SKM-1 treated with dmso at 0.1 percent for 144 hours (cell line): ENCODE measurements around the gene C1QTNF5.

ENCODE experiments used
- DNase-seq: peaks from one replicate; lab custom pipeline; 2025; ENCODE audit not compliant: unreplicated experiment; lab: John Stamatoyannopoulos, UW

C1QTNF5 gene

DNA sequence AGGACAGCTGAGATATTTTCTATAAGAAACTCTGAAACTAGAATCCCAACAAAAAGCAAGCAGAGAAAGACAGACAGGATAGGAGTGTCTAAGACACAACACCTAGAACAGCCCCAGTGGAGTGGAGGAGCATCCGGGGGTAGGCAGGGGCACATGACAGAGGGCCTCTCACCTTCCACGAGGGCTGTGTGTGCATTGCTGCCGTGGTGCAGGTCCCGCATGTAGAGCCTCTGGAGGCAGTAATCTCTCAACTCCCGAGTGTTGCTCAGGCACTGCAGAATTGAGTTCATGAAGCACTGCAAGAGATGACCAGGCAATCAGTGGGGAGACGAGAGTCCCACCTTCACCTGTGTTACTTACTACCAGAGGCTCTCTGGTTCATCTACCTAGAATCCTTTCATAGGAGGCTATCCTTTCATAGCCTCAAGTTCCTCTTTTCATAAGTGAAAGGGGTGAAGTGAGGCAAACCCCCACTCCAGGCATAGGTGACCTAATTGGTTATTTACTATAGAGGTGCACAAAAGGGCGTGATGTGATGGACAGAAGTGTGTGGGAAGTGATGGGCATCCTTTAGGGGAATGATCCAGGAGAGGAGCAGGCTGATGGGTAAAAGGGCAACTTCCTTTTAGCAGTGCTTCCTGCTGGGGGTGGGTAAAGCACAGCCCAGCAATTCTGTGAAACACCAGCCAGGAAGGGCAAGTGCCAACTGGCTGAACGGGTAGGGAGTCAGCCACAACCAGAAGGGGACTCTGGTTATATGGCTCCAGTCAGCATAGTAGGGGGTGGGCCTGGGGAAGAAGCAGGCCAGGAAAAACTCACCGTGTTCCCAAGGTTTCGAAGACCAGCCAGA is 18.9 kb upstream of the C1QTNF5 start:
- no peak for DNase-seq

GRCh38 chr11:119357074-119357473 is 16.4 kb upstream of the C1QTNF5 start:
- DNase-seq = no peak

- DNase-seq = no peak
These were observed 15.8 kb upstream of the C1QTNF5 start for GRCh38 chr11:119356349-119357031.

GRCh38 chr11:119355091-119355843 is 14.6 kb upstream of the C1QTNF5 start:
- no peak for DNase-seq

- no peak for DNase-seq
These were observed 12.2 kb upstream of the C1QTNF5 start for GRCh38 chr11:119352857-119353260.

- no peak for DNase-seq
These were observed 10.5 kb upstream of the C1QTNF5 start for GRCh38 chr11:119351232-119351631.

- no peak for DNase-seq
These were observed 9.6 kb upstream of the C1QTNF5 start for GRCh38 chr11:119350302-119350701.

- DNase-seq = no peak
These were observed 7.4 kb upstream of the C1QTNF5 start for GRCh38 chr11:119347940-119348605.

- no peak for DNase-seq
These were observed 6.6 kb upstream of the C1QTNF5 start for GRCh38 chr11:119347242-119347641.

DNA sequence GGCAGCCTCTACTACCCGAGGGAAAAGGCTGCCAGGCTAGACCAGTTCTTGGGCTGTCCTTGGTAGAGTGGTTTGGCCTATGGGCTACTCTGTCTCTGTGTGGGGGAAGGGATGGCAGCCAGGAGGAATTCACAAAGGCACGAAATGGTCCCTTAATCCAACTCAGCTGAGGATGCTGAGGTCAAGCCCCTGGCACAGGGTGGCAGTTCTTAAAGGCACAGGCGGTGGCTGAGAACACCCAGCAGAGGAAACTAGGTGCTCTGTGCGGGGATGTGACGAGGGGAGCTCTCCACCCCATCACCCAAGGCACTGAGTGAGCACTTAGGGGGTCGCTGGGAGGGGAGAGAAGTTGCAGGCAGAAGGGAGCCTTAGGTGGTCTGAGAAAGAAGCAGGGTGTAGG is 5.9 kb upstream of the C1QTNF5 start, which contains the start of gene MFRP:
TSS of gene MFRP (minus strand) at position 101 of the 400 bp plus-strand sequence. CDS start 192 bp downstream, outside the sequence.
- no peak for DNase-seq

DNA sequence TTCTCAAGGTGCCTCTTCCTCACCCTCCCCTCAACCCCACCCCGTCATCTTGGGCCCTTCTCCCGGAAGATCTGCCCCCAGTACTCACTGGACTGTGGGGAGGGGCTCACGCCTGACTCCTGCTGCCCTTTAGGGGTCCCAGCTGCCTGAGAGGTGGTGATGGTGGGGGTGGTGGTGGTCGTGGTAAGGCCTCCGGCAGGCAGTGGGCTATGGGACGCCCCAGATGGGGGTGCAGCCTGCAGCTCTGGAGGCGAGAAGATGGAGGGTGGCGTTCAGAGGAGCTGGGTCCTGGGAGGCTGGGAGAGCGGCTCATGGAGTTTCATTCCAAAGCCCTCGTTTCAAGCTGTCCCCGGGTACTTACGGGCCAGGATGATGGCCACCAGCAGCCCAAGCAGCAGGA is 5.0 kb upstream of the C1QTNF5 start:
- no peak for DNase-seq

DNA sequence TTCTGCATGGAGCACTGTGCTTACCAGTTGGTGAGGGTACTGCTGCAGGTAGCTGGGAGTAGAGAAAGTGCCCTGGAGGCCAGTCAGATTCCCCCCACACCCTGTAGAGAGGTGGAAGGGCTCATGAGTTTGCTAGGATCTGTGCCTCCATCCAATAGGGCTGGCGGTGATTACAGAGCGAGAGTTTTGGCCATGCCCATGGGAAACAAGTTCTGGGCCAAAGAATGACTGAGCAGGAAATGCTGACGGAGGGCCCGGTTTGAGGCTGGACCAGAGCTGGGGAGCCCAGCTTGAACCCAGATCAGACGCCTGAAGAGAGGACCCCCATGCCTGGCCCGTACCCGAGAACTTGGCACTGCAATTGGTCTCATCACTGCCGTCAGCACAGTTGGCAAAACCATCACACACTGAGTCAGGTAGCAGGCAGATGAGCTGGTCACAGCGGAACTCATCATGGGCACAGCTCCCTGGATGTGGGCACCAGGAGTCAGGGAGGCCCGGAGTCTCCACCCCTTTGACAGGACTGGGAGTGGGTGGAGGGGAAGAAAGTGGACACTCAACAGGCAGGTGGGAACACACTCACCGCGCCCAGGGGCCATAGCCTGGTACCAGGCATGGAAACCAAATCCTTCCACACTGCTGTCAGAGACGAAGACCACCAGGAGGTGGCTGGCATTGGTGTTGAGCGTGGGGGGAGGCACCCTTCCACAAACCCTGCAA is 3.8 kb upstream of the C1QTNF5 start:
- DNase-seq = no peak

- DNase-seq = no peak
These were observed 3.0 kb upstream of the C1QTNF5 start for GRCh38 chr11:119343726-119344125.

DNA sequence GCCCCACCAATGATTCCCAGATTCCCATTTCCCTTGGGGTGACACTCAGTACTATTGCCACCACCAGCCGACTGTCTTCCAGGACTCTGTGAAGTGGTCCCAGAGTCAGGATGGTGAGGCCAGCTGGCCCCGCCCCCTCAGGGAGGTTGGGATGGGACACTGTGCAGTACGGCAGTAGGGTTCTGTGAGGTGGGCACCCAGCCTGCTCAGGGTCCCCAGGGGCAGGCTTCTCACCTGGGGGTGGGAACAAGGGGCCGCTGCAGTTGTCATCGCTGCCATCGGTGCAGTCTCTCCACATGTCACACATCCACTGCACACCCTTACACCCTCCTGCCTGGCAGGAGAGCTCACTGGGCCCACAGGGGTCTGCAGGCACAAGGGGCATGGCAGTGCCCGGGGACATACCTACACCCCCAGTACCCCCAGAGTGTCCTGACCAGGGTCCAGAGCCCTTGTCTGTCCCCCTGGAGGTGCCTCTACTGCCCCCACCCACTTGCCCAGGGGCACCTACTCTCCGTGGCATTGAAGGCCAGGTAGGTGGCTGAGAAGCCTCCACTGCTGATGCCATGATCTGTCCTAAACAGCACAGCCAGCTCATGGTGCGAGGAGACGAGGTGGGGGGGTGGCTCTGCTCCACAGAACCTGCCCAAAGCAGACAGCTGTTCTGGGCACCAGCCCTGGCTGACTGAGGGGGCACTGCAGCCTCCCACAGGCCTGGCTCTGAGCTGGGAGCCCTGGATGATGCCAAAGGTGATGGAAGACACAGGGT is 1.9 kb upstream of the C1QTNF5 start:
- DNase-seq = no peak

- DNase-seq = no peak
These were observed 1.3 kb upstream of the C1QTNF5 start for GRCh38 chr11:119342023-119342300.

GRCh38 chr11:119341222-119342022 is 739 bp upstream of the C1QTNF5 start:
- peak; percentile 15 for DNase-seq

DNA sequence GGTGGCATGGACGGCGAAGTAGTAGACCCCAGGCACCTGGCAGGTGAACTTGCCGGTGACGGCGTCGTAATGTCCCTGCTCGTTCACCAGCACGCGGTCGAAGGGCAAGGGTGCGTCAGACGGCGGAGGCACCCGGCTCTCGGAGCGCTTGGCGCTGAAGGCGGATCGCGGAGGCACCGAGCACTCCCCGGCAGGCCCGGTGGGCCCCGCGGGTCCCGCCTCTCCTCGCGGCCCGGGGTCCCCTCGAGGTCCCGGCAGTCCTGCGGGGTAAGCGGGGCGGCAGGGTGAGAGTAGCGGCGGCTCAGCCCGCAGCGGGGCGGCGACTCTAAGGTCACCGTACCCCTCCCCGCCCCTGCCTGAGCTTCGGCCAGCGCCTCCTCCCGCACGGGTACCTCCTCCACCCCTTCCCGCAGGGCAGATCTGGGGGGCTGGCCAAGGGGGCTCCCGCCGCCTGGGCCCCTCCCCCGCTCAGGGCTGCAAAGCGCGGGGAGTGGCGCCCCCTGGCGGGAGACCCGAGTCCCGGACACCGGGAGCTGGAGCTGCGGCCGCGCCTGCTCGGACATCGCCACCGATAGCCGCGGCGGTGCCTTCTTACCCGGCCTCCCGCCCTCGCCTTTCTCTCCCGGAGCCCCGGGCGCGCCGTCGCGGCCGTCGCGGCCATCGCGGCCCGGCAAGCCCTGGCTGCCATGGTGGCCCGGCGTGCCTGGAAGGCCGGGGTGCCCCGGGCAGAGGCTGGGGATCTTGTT is 921 bp downstream of the C1QTNF5 start:
- peak; percentile 9 for DNase-seq

DNA sequence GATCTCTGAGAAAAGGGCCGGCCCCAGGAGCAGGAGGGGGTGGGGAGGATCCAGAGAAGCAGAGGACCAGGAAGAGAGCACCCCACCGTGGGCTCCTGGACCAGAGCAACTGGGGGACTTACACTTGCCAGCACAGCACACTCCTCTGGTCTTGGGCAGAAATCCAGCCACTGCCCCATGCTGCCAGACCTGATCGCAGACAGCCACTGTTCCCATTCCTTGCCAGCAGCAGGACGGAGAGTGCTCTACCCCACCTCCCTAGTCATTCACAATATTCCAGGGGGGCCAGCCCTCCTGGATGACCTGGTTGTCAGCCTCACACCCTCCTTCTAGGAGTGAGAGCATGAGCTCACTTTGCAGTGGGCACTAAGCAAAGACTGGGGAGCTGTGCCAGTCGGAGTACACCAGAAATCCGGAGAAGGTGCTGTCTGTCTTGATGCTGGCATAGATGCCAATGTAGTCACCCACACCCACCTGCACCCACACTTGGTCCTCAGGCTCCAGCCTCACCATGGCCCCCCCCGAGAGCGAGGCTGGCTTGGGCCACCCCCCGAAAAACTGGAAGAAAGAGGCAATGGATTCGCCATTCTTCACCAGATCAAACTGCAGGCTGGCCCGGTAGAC is 1.6 kb downstream of the C1QTNF5 start:
- no peak for DNase-seq
